Breast epithelium (tissue), 3 donors: ENCODE data around the gene PDLIM5.

Experiments used
- CTCF ChIP-seq, 3 donors: fragments of 450-650 bp; IDR thresholded peaks; one replicate each; pipeline ENCODE4 v1.5.1; 2016 to 2017; ENCODE audit warnings: antibody characterized with exemption in 3 of 3, mild to moderate bottlenecking in 3 of 3, moderate library complexity in 3 of 3
- POLR2AphosphoS5 ChIP-seq, 3 donors: sonication (generic); formaldehyde crosslinking; IDR thresholded peaks; one replicate each; pipeline ENCODE4 v1.6.1; 2017; ENCODE audit warnings: antibody characterized with exemption in 3 of 3

GRCh38 chr4:94466923-94467322 is 15.2 kb downstream of the PDLIM5 start:
- no peak for TF ChIP-seq CTCF (IDR thresholded peaks at IDR 0.05)
- TF ChIP-seq POLR2AphosphoS5 (IDR thresholded peaks at IDR 0.05) = no peak
